SK-N-SH treated with all-trans-retinoic acid at 6 μM for 48 hours (cell line): ENCODE results near the gene ITGB4.

Experiments
- GLIS3 ChIP-seq: fragments of 250-450 bp; sonication (Bioruptor Pico); IDR thresholded peaks from 2 replicates; pipeline ENCODE4 v1.5.0; 2020; ENCODE audit warnings: mild to moderate bottlenecking, moderate library complexity
- SNAI2 ChIP-seq: fragments of 250-450 bp; sonication (Bioruptor Pico); IDR thresholded peaks from 2 replicates; pipeline ENCODE4 v1.5.0; 2020; ENCODE audit warnings: mild to moderate bottlenecking, moderate library complexity

DNA sequence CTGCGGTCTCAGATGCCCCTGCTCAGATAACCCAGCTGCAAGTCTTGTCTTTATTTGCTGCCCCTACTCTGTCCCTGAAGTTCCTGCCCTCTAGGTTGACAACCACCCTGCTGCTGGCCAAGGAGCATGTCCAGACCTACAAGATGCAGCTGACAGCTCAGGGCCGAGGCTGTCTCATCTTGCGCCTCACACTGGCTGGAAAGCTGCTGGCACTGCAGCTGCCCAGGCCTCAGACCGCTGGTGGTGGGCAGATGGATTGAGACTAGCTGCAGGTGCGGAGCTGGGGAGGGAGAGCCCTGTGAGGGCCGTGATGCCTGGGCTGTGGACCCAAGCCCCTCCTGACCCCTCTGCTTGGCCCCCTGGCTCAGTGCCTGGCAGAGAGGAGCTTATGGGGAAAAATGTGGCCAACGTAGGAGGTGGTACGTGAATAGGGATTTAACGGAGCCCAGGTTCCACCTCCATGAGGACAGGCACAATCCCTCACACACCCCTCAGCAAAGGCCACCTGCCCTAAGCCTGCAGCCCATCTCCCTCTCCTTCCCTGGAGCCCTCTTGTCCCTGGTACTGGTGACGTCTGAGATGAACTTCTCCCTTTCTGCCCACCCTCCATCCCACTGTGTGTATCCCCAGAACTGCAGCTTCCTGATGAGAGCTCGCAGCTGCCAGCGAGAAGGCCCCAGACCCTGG lies 52.0 kb downstream of the ITGB4 start:
- TF ChIP-seq GLIS3 (CRISPR knock-in tag), result no peak
- TF ChIP-seq SNAI2, result no peak
